Measurements from ENCODE around the gene NECAB3.
"Not testable (repeated sequence)": the region's sequence is repeated elsewhere in the genome, so short reads cannot be mapped to it uniquely, and the experiment has no call there.

NECAB3 gene, protein sequence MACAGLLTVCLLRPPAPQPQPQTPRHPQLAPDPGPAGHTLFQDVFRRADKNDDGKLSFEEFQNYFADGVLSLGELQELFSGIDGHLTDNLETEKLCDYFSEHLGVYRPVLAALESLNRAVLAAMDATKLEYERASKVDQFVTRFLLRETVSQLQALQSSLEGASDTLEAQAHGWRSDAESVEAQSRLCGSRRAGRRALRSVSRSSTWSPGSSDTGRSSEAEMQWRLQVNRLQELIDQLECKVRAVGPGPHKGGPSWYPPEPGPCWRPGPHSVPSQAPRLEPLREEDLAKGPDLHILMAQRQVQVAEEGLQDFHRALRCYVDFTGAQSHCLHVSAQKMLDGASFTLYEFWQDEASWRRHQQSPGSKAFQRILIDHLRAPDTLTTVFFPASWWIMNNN

DNA sequence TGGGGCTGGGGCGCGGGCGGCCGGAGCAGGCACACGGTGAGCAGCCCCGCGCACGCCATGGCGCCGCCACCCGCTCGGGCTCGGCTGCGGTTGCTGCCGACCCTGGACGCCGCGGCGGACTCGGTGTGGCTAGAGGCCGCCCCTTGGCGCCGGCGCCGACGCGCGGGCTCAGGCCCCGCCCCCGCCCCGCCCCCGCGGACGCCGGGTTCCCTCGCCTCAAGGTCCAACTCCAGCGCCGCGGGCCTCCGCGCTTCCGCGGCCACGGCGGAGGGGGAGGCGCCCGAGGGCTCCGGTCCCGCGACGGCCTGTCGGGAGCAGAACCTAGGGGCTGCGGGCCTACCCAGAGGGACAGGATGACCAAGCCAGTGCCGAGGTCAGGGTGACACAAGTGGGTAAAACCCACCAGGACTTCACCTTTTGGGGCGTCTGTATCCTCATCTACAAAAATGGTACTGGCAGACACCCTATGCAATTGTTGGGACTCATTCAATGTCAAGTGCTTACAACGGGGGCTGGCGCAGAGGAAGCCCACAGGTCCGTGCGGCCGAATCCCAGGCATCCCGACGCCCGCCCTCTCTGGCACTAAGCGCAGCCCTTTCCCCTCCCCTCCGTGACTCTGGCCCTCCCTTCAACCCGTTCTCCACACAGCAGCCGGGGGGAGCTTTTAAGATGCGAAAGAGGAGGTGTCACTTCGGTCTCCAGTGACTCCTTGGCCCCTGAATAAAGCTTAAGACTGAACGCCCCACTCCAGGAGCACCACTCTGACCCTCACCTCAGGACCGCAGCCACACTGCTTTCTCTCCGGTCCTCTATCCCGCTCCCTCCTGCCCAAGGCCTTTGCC lies at the start of gene NECAB3:
NECAB3 (minus strand) TSS at position 135 of the 842 bp plus-strand sequence; CDS start at position 59, 76 bp downstream.
- DNase-seq (ENCODE audit: low read depth) = no peak

DNA sequence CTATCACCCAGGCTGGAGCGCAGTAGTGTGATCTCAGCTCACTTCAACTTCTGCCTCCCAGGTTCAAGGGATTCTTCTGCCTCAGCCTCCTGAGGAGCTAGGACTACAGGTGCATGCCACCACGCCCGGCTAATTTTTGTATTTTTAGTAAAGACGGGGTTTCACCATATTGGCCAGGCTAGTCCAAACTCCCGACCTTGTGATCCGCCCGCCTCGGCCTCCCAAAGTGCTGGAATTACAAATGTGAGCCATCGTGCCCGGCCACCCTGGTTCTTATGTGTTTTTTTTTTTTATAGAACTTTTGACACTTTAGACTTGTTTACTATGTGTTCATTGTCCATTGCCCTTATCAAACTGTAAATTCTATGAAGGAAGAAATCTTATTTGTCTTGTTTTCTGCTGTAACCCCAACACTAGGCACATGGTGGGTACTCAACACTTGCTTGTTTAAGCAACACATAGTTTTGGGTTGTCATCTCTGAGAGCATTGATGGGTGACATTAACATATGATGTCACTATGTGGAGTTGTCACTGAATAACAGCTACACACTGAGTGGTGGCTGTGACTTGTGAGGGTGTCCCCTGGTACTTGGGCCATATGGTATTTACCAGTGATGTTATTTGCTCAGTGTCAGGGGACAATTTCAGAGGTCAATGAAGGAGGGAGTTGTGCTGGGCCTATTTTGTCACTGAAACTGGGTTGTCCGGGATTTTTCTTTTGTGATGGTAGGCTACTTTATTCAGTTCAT lies 47.3 kb upstream of the NECAB3 start:
- no peak for DNase-seq (ENCODE audit: low read depth)

- peak; percentile 87 for DNase-seq (ENCODE audit: low read depth)
These were observed 45.9 kb upstream of the NECAB3 start, which contains the start of gene PXMP4 for GRCh38 chr20:33719989-33720709. Gene PXMP4, minus strand, starts transcription at chr20:33720310. Its CDS starts 103 bp downstream, at chr20:33720207.

DNA sequence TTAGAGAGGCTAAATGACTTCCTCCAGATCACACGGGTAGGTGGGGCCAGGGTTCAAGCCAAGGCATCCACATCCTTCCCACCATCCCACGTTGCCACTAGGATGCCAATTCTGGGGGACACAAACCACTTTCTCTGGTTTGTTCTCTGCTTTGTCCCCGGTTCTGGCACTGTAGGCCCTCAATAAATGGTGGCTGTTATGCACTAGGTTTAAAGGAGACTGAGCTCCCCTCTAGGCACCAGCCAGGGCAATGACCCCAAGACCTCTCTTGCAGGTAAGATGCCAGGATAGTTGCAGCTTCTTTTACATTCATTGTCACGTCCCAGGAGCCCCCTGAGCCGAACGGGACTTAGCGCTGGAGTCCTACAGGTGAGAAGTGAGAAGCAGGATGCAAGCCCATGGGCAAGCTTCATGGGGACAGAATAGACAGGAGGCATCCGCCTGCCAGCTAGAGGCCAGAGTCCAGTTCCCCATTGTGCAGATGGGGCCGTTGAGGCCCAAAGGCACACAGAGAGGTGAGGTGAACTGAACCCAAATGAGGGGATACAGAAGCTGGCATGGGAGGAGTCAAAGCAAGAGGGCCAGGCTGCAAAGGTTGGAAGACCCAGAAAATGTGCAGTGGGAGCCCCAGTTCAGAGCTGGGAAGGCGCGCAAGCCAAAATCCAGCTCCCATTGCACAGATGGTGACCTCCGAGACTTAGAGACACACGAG lies 45.2 kb upstream of the NECAB3 start:
- DNase-seq (ENCODE audit: low read depth) = no peak

GRCh38 chr20:33716498-33716897 lies 42.3 kb upstream of the NECAB3 start:
- no peak for DNase-seq (ENCODE audit: low read depth)

GRCh38 chr20:33713865-33714367 lies 39.7 kb upstream of the NECAB3 start:
- DNase-seq (ENCODE audit: low read depth) = no peak

- DNase-seq (ENCODE audit: low read depth) = no peak
These were observed 37.2 kb upstream of the NECAB3 start for GRCh38 chr20:33711446-33711738.

DNA sequence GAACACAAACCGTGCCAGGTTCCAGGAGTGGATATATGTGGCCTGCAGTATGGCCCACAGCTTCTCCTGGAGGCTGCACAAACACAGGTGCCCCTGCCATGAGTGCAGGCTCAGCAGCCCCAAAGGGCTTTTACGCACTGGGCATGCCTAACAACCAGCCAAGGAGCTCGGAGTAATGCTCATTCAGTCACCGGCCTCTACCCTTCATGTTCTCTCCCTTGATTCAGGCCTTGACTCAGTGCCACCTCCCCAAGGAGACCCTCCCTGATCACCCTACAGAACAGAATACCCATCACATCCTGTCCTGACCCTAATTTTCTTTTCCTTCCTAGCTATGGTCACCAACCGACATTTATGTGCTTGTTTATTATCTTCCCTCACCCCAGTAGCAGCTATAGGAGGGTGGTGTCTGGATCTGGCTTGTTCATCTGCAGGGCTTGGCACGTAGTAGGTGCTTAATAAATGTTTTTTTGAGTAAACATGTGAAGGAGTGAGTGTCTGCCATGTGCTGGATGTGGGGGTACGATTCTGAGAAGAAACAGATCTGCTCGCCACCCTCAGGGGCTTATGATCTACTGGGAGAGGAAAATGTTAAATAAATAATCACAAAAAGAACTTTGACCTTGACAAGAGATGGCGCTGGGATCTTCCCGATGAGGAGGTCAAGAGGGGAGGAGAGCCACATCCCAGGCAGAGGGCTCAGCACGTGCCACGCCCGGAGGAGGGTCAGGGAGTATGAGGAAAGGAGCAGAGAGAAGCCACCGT lies 36.6 kb upstream of the NECAB3 start:
- no peak for DNase-seq (ENCODE audit: low read depth)

DNA sequence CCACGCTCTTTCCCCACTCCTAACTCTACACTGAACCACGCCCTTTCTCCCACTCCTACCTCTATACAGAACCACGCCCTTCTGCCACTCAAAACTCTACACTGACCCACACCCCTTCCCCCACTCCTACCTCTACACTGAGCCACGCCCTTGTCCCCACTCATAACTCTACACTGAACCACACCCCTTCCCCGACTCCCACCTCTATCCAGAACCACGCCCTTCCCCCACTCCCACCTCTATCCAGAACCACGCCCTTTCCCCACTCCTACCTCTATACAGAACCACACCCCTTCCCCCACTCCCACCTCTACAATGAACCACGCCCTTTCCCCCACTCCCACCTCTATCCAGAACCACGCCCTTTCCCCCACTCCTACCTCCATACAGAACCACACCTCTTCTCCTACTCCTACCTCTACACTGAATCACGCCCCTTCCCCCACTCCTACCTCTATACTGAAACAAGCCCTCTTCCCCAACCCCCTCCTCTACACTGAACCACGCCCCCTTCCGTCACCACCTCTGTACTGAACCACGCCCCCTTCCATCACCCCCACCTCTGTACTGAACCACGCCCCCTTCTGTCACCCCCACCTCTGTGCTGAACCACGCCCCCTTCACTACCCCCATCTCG lies 35.8 kb upstream of the NECAB3 start:
- DNase-seq (ENCODE audit: low read depth) = no peak

DNA sequence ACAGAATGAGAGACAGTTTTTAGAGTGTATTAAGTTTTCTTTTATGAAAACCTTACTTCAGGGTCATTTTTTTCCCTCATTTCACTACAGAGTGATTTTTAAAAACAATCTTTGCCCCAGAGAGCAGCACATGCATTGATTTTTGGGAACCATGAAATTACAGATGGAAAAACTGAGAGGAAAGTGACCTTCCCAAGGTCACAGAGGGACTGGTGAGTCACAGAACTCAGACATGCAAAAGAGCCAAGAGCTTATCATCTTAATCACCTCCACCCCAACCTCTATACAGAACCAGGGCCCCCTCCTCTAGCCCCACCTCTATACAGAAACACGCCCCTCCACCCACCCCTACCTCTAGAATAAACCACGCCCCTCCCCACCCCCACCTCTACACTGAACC lies 35.2 kb upstream of the NECAB3 start:
- DNase-seq (ENCODE audit: low read depth) = no peak

GRCh38 chr20:33707668-33708067 lies 33.4 kb upstream of the NECAB3 start:
- no peak for DNase-seq (ENCODE audit: low read depth)

- DNase-seq (ENCODE audit: low read depth) = no peak
These were observed 30.1 kb upstream of the NECAB3 start for GRCh38 chr20:33704197-33704924.

DNA sequence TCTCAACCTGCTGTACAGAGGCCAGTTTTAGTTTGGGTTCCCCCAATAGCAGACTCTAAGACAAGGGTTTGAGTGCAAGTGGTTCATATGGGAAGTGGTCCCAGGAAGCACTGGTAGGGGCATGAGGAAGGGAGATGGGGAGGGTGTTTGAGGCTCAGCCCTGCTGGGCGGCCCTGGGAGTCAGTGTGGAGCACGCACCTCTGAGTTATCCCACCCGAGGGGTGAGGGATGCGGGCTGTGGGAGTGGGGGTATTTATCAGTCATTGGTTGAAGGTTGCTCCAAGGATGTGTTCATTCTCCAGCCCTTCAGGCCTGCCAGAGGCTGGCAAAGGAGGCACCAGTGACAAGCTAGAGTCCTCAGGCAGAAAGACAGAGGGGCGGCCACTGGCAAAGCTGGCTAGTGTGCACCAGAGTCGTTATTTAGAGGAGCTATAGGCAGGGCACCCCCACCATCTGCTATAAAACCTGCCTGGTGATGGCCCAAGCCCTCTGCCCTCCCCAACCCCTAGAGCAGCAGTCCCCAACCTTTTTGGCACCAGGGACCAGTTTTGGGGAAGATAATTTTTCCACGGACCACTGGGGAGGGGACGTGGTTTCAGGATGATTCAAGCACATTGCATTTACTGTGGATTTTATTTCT lies 29.4 kb upstream of the NECAB3 start:
- no peak for DNase-seq (ENCODE audit: low read depth)

GRCh38 chr20:33702861-33703260 lies 28.6 kb upstream of the NECAB3 start:
- no peak for DNase-seq (ENCODE audit: low read depth)

DNA sequence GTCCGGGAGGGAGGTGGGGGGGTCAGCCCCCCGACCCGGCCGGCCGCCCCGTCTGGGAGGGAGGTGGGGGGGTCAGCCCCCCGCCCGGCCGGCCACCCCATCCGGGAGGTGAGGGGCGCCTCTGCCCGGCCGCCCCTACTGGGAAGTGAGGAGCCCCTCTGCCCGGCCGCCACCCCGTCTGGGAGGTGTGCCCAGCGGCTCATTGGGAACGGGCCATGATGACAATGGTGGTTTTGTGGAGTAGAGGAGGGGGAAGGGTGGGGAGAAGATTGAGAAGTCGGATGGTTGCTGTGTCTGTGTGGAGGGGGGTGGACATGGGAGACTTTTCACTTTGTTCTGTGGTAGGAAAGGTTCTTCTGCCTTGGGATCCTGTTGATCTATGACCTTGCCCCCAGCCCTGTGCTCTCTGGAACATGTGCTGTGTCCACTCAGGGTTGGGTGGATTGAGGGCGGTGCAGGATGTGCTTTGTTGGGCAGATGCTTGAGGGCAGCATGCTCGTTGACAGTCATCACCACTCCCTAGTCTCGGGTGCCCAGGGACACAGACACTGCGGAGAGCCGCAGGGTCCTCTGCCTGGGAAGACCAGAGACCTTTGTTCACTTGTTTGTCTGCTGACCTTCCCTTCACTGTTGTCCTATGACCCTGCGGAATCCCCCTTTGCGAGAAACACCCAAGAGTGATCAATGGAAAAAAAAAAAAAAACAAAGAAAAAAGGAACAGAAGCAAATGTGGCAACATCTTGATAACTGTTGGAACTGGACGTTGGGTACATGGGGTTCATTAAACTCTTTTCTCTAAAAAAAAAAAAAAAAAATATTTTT lies 27.6 kb upstream of the NECAB3 start:
- DNase-seq (ENCODE audit: low read depth) = no peak

- not testable (repeated sequence) for DNase-seq (ENCODE audit: low read depth)
These were observed 26.6 kb upstream of the NECAB3 start for GRCh38 chr20:33700696-33701441.

DNA sequence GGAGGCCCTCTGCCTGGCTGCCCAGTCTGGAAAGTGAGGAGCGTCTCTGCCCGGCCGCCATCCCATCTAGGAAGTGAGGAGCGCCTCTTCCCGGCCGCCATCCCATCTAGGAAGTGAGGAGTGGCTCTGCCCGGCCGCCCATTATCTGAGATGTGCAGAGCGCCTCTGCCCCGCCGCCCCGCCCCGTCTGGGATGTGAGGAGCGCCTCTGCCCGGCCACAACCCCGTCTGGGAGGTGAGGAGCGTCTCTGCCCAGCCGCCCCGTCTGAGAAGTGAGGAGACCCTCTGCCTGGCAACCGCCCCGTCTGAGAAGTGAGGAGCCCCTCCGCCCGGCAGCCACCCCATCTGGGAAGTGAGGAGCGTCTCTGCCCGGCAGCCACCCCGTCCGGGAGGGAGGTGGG lies 24.7 kb upstream of the NECAB3 start:
- DNase-seq (ENCODE audit: low read depth) = not testable (repeated sequence)
